GM12878 (cell line): ENCODE data around the gene FOXJ1. TPM values are rescaled to one million over a fixed set of nuclear protein-coding genes. Genes with fewer than 3 reads are reported as not detected.

ENCODE experiments used
- ATAC-seq: fragments of 200-7000 bp; cut with Tn5 transposase; 3 replicates; pipeline ENCODE4 v1.9.1; 2020; ENCODE audit warnings: mild to moderate bottlenecking, moderate library complexity
- BruUV-seq: library from RNA; stranded (reverse); fragments of 400-500 nt; replicated peaks from 2 replicates; lab custom pipeline; 2021; lab: Mats Ljungman, UMichigan
- CTCF ChIA-PET: fragments of 300-600 bp; sonication (Branson Sonifier 250); formaldehyde crosslinking; extraction: SDS; loops from one replicate; lab custom pipeline; 2021; ENCODE audit warnings: inconsistent platforms; lab: Yijun Ruan, JAX
- POLR2A ChIA-PET: fragments of 350-600 bp; formaldehyde crosslinking; extraction: SDS; loops from one replicate; lab custom pipeline; 2021; ENCODE audit warnings: inconsistent platforms; lab: Charles Lee
- RAD21 ChIA-PET: fragments of 300-600 bp; sonication (Branson Sonifier 250); formaldehyde crosslinking; loops from one replicate; lab custom pipeline; 2023; ENCODE audit warnings: antibody characterized with exemption; ENCODE audit not compliant: unreplicated experiment; lab: Charles Lee
- SMC1A ChIA-PET: fragments of 300-600 bp; sonication (Branson Sonifier 250); formaldehyde crosslinking; loops from one replicate; lab custom pipeline; 2023; ENCODE audit not compliant: unreplicated experiment, uncharacterized antibody; lab: Charles Lee
- DNase-seq: peaks from one replicate; pipeline ENCODE4 v3.0.0-alpha.2; 2011; ENCODE audit warnings: low read depth, low spot score
- FAIRE-seq: peaks from 3 replicates; lab custom pipeline; 2011; peaks lifted over from hg19 to GRCh38; lab: Jason Lieb, UNC
- H2AFZ ChIP-seq: 2 replicates; pipeline ENCODE4 v1.6.0; 2011; ENCODE audit warnings: low read depth, low read length, control low read depth; ENCODE audit not compliant: control insufficient read depth
- H3K27ac ChIP-seq: 2 replicates; pipeline ENCODE4 v1.5.1; 2011; ENCODE audit warnings: control low read depth; ENCODE audit not compliant: control insufficient read depth, insufficient read depth
- H3K27me3 ChIP-seq, 2 experiments: replicated peaks in 1 of 2; 2 replicates each; pipeline versions ENCODE4 v1.6.0 to v1.6.1; 2011; ENCODE audit warnings: low read length in 1 of 2; ENCODE audit not compliant: control insufficient read depth in 2 of 2, insufficient read depth in 2 of 2
- H3K36me3 ChIP-seq, 2 experiments: 2 replicates each; pipeline ENCODE4 v1.5.1; 2011; ENCODE audit warnings: low read length in 1 of 2; ENCODE audit not compliant: control insufficient read depth in 2 of 2, insufficient read depth in 2 of 2
- H3K4me1 ChIP-seq: 2 replicates; pipeline ENCODE4 v1.6.1; 2011; ENCODE audit warnings: mild to moderate bottlenecking, low read length, moderate library complexity, mixed read lengths; ENCODE audit not compliant: control insufficient read depth, insufficient read depth
- H3K4me2 ChIP-seq: 2 replicates; pipeline ENCODE4 v1.6.0; 2011; ENCODE audit warnings: control low read depth; ENCODE audit not compliant: control insufficient read depth, insufficient read depth
- H3K4me3 ChIP-seq: fragments of 200-600 bp; sonication (generic); 2 replicates; pipeline ENCODE4 v1.5.1; 2016
- H3K79me2 ChIP-seq: 2 replicates; pipeline ENCODE4 v1.6.0; 2011; ENCODE audit warnings: low read length; ENCODE audit not compliant: control insufficient read depth, insufficient read depth
- H3K9ac ChIP-seq: 2 replicates; pipeline ENCODE4 v1.8.0; 2011; ENCODE audit warnings: low read length, control low read depth, mixed read lengths; ENCODE audit not compliant: control insufficient read depth, insufficient read depth
- H3K9me3 ChIP-seq: replicated peaks from 3 replicates; pipeline ENCODE4 v1.5.1; 2011; ENCODE audit warnings: mild to moderate bottlenecking, low read length; ENCODE audit not compliant: control insufficient read depth, insufficient read depth
- H4K20me1 ChIP-seq: 2 replicates; pipeline ENCODE4 v1.6.0; 2011; ENCODE audit not compliant: control insufficient read depth, insufficient read depth
- ASH2L ChIP-seq: fragments of 300-600, 200-600 bp; sonication (generic); IDR thresholded peaks from 2 replicates; pipeline ENCODE4 v1.6.1; 2017; ENCODE audit warnings: low read depth, mild to moderate bottlenecking, borderline replicate concordance
- CBFB ChIP-seq: IDR thresholded peaks from 2 replicates; pipeline ENCODE4 v1.6.1; 2016; ENCODE audit warnings: antibody characterized with exemption, low read depth
- CREM ChIP-seq: IDR thresholded peaks from 2 replicates; pipeline ENCODE4 v1.6.1; 2014; ENCODE audit warnings: antibody characterized with exemption, low read depth
- ESRRA ChIP-seq: IDR thresholded peaks from 2 replicates; pipeline ENCODE4 v1.6.1; 2012; ENCODE audit warnings: mild to moderate bottlenecking, low read length, improper control_type of control experiment
- FOXM1 ChIP-seq: IDR thresholded peaks from 2 replicates; pipeline ENCODE4 v1.6.1; 2012; ENCODE audit warnings: low read depth, mild to moderate bottlenecking, inconsistent platforms, low read length, moderate library complexity
- NBN ChIP-seq: fragments of 450-650 bp; IDR thresholded peaks from 2 replicates; pipeline ENCODE4 v1.6.1; 2016
- RAD51 ChIP-seq: fragments of 450-650 bp; IDR thresholded peaks from 2 replicates; pipeline ENCODE4 v1.6.1; 2016; ENCODE audit warnings: moderate library complexity, mild to moderate bottlenecking, inconsistent platforms
- YBX1 ChIP-seq: fragments of 450-650 bp; IDR thresholded peaks from 2 replicates; pipeline ENCODE4 v1.6.1; 2016; ENCODE audit warnings: antibody characterized with exemption
- ZNF274 ChIP-seq: IDR thresholded peaks from one replicate; pipeline ENCODE4 v1.8.0; 2011; ENCODE audit not compliant: insufficient read length, insufficient read depth
- WGBS: methylation state at CpG from one replicate; pipeline ENCODE4 v1.1.6; 2016; ENCODE audit warnings: low lambda C conversion rate; ENCODE audit not compliant: insufficient replicate concordance, insufficient coverage; ENCODE audit errors: missing lambda C conversion rate; 5-methylcytosine and 5-hydroxymethylcytosine counted together
- in situ Hi-C: fragments of 300-500 bp; cut with MboI; formaldehyde crosslinking; loops from 9 replicates; pipeline ENCODE4 v1.14.3; 2018; ENCODE audit warnings: mixed read lengths
- intact Hi-C: fragments of 100-400 bp; cut with micrococcal nuclease; formaldehyde crosslinking; loops from one replicate; pipeline ENCODE4 v1.14.2; 2022; ENCODE audit not compliant: unreplicated experiment
- polyA plus RNA-seq, 11 experiments: library from polyadenylated mRNA; depleted of rRNA in 4 of 11; unstranded in 6 of 11; stranded (reverse) in 5 of 11; fragments of >200 nt; fragmentation: Nextera tagmentation in 4 of 11; fragmentation: Illumina TruSeq in 1 of 11; extraction: Ambion mirVana in 4 of 11; extraction: Trizol in 1 of 11; gene quantifications; 1 replicate in 1 of 11; 2 replicates in 10 of 11; pipeline versions ENCODE4 v1.2.1 to v1.2.3, GENCODE V29; 2011 to 2016; ENCODE audit warnings: inconsistent platforms in 2 of 11, missing spikeins in 2 of 11, low read depth in 1 of 11
- total RNA-seq, 4 experiments: library from RNA; depleted of rRNA in 3 of 4; stranded (reverse); fragments of >200 nt in 3 of 4; fragmentation: Illumina TruSeq in 1 of 4; extraction: Trizol in 1 of 4; gene quantifications; 2 replicates each; pipeline versions ENCODE4 v1.2.1 to v1.2.3, GENCODE V29; 2013 to 2021
- TF ChIP-seq, protein P1 (sequence below): fragments of 450-650 bp; IDR thresholded peaks from 2 replicates; pipeline ENCODE4 v1.6.1; 2017; ENCODE audit warnings: mild to moderate bottlenecking, moderate library complexity
- TF ChIP-seq, protein P2 (sequence below), 3 experiments: IDR thresholded peaks in 2 of 3; conservative IDR thresholded peaks in 1 of 3; 2 replicates each; pipeline ENCODE4 v1.5.1; 2011; ENCODE audit warnings: low read depth in 3 of 3, low read length in 3 of 3, mild to moderate bottlenecking in 3 of 3, control low read depth in 2 of 3, moderate library complexity in 2 of 3, inconsistent platforms in 1 of 3, mixed read lengths in 1 of 3; ENCODE audit not compliant: control insufficient read depth in 2 of 3, insufficient read depth in 1 of 3; ENCODE audit errors: extremely low read depth in 1 of 3
- TF ChIP-seq, protein P3 (sequence below): IDR thresholded peaks from 2 replicates; pipeline ENCODE4 v1.6.1; 2011; ENCODE audit warnings: low read depth, mild to moderate bottlenecking, low read length, moderate library complexity, borderline replicate concordance; ENCODE audit errors: extremely low read depth
- TF ChIP-seq, protein P4 (sequence below): fragments of 150-350 bp; IDR thresholded peaks from 2 replicates; pipeline ENCODE4 v1.6.1; 2014; ENCODE audit warnings: mild to moderate bottlenecking, low read depth, low read length

Gene FOXJ1
- total and polyA plus RNA-seq, 10 of the 15 experiments (the other 5 are each of a cell fraction or from before 2014, with no cell fraction given), result not detected

DNA sequence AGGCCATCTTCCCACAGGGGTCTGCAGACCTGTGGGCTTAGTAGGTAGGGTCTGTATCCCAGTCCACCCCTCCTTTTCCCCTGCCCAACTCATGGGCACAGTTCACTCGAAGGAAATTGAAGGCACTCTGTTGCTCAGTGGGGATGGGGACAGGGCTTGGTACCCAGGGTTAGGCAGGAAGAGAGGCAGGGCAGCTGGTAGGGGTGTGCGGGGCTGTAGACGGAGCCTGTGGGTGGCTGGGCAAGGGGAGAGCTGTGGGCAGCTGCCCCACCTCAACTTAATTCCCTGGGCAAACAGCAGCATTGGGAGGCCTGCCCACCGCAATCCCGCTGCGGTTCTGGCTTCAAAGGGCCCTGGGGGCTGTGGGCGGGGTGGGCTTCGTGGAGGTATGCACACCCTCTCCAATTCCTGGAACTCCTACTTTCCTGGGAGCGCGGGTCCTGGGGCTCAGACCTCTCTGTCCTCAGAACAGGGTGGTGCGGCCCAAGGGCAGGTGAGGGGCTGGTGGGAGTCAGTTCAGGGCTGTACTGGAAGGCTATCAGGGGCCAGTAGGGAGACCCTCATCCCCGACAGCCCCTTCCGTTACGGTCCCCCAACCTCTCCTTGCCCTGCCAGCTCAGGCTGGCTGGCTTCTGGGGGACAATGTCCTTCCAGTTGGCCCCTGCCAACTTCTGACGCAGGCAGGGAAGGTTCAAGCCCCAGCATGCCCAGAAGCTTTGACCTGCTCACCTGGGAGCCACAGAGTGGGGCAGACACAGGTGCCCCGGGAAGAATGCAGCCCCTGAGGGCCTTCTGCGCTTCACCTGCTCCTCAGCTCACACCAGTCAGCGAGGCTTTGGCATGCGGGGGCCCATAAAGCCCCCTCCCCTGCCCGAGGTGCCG is 9.1 kb downstream of the FOXJ1 start (continued):
- TF ChIP-seq, protein P1, sequence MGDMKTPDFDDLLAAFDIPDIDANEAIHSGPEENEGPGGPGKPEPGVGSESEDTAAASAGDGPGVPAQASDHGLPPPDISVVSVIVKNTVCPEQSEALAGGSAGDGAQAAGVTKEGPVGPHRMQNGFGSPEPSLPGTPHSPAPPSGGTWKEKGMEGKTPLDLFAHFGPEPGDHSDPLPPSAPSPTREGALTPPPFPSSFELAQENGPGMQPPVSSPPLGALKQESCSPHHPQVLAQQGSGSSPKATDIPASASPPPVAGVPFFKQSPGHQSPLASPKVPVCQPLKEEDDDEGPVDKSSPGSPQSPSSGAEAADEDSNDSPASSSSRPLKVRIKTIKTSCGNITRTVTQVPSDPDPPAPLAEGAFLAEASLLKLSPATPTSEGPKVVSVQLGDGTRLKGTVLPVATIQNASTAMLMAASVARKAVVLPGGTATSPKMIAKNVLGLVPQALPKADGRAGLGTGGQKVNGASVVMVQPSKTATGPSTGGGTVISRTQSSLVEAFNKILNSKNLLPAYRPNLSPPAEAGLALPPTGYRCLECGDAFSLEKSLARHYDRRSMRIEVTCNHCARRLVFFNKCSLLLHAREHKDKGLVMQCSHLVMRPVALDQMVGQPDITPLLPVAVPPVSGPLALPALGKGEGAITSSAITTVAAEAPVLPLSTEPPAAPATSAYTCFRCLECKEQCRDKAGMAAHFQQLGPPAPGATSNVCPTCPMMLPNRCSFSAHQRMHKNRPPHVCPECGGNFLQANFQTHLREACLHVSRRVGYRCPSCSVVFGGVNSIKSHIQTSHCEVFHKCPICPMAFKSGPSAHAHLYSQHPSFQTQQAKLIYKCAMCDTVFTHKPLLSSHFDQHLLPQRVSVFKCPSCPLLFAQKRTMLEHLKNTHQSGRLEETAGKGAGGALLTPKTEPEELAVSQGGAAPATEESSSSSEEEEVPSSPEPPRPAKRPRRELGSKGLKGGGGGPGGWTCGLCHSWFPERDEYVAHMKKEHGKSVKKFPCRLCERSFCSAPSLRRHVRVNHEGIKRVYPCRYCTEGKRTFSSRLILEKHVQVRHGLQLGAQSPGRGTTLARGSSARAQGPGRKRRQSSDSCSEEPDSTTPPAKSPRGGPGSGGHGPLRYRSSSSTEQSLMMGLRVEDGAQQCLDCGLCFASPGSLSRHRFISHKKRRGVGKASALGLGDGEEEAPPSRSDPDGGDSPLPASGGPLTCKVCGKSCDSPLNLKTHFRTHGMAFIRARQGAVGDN, result no peak

DNA sequence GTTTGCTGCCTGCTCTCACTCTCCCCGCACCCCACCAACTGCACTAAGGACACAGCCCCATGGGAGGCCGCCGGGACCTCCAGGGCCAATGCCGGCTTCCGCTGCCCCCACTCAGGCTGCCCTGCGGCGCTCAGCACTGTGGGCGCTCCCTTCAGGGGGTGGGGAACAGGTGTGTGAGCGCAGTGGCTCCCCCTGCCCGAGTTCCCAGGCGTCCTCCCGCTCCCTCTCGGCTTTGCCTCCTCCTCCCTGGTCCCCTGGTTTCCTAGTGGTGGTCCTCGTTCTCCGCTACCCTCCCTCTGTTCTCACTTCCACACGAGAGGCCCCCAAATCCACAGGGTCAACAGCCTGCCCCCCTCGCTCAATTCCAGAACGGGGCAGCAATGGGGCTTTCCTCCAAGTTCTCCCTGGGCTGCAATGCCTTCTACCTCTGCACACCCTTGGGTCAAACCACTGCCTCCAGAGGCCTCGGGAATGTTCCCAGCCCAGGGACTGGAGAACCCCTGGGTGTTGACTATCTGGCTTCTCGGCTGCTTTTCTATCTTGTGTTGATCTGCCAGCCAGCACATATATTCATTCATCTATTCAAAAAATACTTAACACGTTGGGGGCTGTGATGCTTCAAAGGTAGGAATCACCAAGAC is 9.9 kb downstream of the FOXJ1 start:
- Histone ChIP-seq H3K27ac (no peak overlapping the region), H3K27me3 (no peaks in the 10 kb centered on the region), H3K4me2 (no peak overlapping the region), H3K36me3 (no peaks in the 10 kb centered on the region), H3K9ac (no peak overlapping the region), H4K20me1 (no peaks in the 10 kb centered on the region), H3K9me3 (no peaks in the 10 kb centered on the region), H2AFZ (no peak overlapping the region), H3K4me3 (no peak overlapping the region), H3K4me1 (peaks cover 5% of the 10 kb centered on the region), H3K79me2 (no peaks in the 10 kb centered on the region)
- 50% methylated on average over 19 of the region's 21 CpGs for WGBS
- RAD21 ChIA-PET, result interaction anchor here (1.1 to 1.8 kb wide), 2 partner anchors 143 to 148 kb away, joined by 3 to 5 read pairs; no protein-coding TSS in a partner anchor
- CTCF ChIA-PET, result interaction anchor here (1.0 to 3.0 kb wide), 3 partner anchors 128 to 149 kb away, joined by 3 to 12 read pairs (median 5); no protein-coding TSS in a partner anchor
- POLR2A ChIA-PET, result no interaction called here
- BruUV-seq, result no TSS peak
- SMC1A ChIA-PET, result no interaction called here
- DNase-seq (no peak), FAIRE-seq (no peak), ATAC-seq (no peak)
- in situ Hi-C loops, result no loop called here
- intact Hi-C loops, result no loop called here
- TF ChIP-seq, protein P2, sequence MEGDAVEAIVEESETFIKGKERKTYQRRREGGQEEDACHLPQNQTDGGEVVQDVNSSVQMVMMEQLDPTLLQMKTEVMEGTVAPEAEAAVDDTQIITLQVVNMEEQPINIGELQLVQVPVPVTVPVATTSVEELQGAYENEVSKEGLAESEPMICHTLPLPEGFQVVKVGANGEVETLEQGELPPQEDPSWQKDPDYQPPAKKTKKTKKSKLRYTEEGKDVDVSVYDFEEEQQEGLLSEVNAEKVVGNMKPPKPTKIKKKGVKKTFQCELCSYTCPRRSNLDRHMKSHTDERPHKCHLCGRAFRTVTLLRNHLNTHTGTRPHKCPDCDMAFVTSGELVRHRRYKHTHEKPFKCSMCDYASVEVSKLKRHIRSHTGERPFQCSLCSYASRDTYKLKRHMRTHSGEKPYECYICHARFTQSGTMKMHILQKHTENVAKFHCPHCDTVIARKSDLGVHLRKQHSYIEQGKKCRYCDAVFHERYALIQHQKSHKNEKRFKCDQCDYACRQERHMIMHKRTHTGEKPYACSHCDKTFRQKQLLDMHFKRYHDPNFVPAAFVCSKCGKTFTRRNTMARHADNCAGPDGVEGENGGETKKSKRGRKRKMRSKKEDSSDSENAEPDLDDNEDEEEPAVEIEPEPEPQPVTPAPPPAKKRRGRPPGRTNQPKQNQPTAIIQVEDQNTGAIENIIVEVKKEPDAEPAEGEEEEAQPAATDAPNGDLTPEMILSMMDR (IDR thresholded peaks at IDR 0.05 in 2 of 3, conservative IDR thresholded peaks at IDR 0.05 in 1 of 3; ENCODE audit: control insufficient read depth in 2 of 3, extremely low read depth in 1 of 3, insufficient read depth in 1 of 3, low read depth in 3 of 3, low read length in 3 of 3), result no peak
- TF ChIP-seq ASH2L, result no peak
- no peak for TF ChIP-seq RAD51
- no peak for TF ChIP-seq NBN
- TF ChIP-seq FOXM1, result no peak
- TF ChIP-seq ESRRA, result no peak
- TF ChIP-seq, protein P3, sequence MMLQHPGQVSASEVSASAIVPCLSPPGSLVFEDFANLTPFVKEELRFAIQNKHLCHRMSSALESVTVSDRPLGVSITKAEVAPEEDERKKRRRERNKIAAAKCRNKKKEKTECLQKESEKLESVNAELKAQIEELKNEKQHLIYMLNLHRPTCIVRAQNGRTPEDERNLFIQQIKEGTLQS, result no peak
- TF ChIP-seq CBFB, result no peak
- no peak for TF ChIP-seq CREM
- TF ChIP-seq YBX1, result no peak
- no peak for TF ChIP-seq ZNF274
- TF ChIP-seq, protein P4, sequence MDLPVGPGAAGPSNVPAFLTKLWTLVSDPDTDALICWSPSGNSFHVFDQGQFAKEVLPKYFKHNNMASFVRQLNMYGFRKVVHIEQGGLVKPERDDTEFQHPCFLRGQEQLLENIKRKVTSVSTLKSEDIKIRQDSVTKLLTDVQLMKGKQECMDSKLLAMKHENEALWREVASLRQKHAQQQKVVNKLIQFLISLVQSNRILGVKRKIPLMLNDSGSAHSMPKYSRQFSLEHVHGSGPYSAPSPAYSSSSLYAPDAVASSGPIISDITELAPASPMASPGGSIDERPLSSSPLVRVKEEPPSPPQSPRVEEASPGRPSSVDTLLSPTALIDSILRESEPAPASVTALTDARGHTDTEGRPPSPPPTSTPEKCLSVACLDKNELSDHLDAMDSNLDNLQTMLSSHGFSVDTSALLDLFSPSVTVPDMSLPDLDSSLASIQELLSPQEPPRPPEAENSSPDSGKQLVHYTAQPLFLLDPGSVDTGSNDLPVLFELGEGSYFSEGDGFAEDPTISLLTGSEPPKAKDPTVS, result no peak
